ENCODE data around the gene SLC2A3. TPM values are rescaled to one million over a fixed set of nuclear protein-coding genes. Genes with fewer than 3 reads are reported as not detected.

SLC2A3 gene
- total and polyA plus RNA-seq, 2 of the 13 experiments (the other 11 are each of a cell fraction or from before 2014, with no cell fraction given) = 39.3 to 580 TPM

DNA sequence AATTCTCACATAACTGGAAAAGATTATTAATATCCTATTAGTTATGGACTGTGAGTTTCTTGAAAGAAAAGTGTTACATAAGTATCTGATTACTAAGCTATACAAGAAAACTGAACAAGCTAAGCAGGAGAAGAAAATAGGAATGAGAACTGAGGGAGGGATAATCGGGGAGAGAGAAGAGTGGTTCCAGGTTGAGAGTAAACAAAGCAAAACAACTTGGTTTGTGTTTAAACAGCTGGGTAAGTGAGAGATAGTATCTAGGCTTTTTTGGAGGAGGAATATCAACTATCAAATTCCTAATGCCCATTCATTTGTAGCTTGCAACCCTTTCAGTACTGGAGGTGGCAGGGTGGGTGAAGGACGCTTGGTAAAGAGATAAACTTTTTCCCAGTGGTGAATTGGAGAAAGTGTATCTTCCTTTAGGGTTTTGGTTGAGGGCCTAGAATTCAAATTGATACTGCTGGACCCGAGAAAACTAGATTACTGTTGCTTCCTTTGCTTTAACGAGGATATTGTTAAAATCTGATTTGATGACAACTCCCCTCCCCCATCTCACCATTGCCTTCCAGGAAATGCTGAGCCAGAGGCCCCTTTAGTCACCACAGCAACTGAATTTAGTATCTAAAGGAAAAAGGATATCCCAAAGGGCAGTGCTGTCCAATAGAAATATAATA lies 2.0 kb upstream of the SLC2A3 start:
- CTCF ChIA-PET (ENCODE audit: low intra/inter-chr PET ratio, low total read pairs) = no interaction called here
- no peak for DNase-seq (ENCODE audit: low spot score)
- POLR2A ChIA-PET = interaction anchor here (1.5 kb wide), 1 partner anchor 22 kb away, joined by 5 read pairs; no protein-coding TSS in a partner anchor
- Histone ChIP-seq H3K27me3 (ENCODE audit: control insufficient read depth in 1 of 2, insufficient read depth in 2 of 2, low read length in 2 of 2) (no peaks in the 10 kb centered on the region; a peak in 1 of 5 replicates), H3K79me2 (ENCODE audit: insufficient read depth, low read length) (peaks cover 31% of the 10 kb centered on the region), H3K9me3 (ENCODE audit: low read length) (no peaks in the 10 kb centered on the region), H3K36me3 (replicated peaks in 1 of 2; ENCODE audit: control insufficient read depth in 1 of 2, insufficient read depth in 2 of 2, low read length in 2 of 2) (peaks cover 0 to 8% of the 10 kb centered on the region in 2 experiments; a peak in 2 of 5 replicates), H4K20me1 (ENCODE audit: insufficient read depth, low read length) (peaks cover 17% of the 10 kb centered on the region; the same call in 1 of the 2 replicates), H3K4me1 (ENCODE audit: insufficient read depth, low read length) (peaks cover 18% of the 10 kb centered on the region), H3K4me2 (ENCODE audit: low read depth, low read length) (peak overlapping the region; percentile 41), H3K4me3 (replicated peaks in 1 of 3; ENCODE audit: insufficient read depth in 1 of 3, low read depth in 2 of 3, low read length in 3 of 3) (peak overlapping the region in 2 of 3 experiments; percentile 22 to 29; a peak in 2 of 6 replicates), H2AFZ (ENCODE audit: low read length) (peak overlapping the region; percentile 73), H3K27ac (ENCODE audit: extremely low read length, insufficient read depth, low read length) (no peak overlapping the region), H3K9ac (ENCODE audit: insufficient read depth, low read depth, low read length) (no peak overlapping the region)
- FAIRE-seq = peak; percentile 42
- in situ Hi-C loops (cut with HindIII; ENCODE audit: extremely low pct_ligation_motif_present, low pct_unique_long_range_greater_than_20kb) (loop anchor here (10.0 kb wide), 2 partner anchors 57 to 83 kb away; no protein-coding TSS in a partner anchor), intact Hi-C loops (cut with micrococcal nuclease; ENCODE audit: unreplicated experiment) (loop anchor here (5.0 kb wide), 1 partner anchor 86 kb away; no protein-coding TSS in a partner anchor)
- WGBS (ENCODE audit: low lambda C conversion rate) = 11% methylated on average over 4 of the region's 4 CpGs
- peak; percentile 37; the same call in 2 of the 3 replicates for ATAC-seq
- no TSS peak for BruUV-seq (replicated peaks)
- no peak for TF ChIP-seq PHF20 (CRISPR knock-in tag; IDR thresholded peaks at IDR 0.05)
- 0 out of 2 replicates have a peak, but pooled peaks have one; percentile 11 for TF ChIP-seq BCL6 (CRISPR knock-in tag; IDR thresholded peaks at IDR 0.05)

DNA sequence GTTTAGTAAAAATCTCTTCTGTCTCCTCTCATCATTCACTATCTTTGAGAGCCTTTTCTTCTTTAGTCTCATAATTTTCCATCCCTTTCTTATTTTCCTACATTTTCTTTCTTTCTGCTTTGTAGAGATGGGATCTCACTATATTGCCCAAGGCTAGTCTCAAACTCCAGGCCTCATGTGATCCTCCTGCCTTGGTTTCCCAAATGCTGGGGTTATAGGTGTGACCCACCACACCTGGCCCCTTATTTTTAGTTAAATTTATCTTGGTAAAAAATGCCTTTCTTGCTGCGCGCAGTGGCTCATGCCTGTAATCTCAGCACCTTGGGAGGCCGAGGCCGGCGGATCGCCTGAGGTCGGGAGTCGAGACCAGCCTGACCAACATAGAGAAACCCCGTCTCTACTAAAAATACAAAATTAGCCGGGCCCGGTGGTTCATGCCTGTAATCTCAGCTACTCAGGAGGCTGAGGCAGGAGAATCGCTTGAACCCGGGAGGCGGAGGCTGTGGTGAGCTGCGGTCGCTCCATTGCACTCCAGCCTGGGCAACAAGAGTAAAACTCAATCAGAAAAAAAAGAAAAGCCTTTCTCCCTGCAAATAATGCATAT lies 996 bp downstream of the SLC2A3 start:
- WGBS (ENCODE audit: low lambda C conversion rate) = 1% methylated on average over 14 of the region's 16 CpGs
- no peak for DNase-seq (ENCODE audit: low spot score)
- no peak overlapping the region for H2AFZ ChIP-seq (ENCODE audit: low read length)
- no peaks in the 10 kb centered on the region for H3K9me3 ChIP-seq (ENCODE audit: low read length)
- peak overlapping the region; percentile 95 for H3K9ac ChIP-seq (ENCODE audit: insufficient read depth, low read depth, low read length)
- in situ Hi-C loops (cut with HindIII; ENCODE audit: extremely low pct_ligation_motif_present, low pct_unique_long_range_greater_than_20kb) (loop anchor here (10.0 kb wide), 2 partner anchors 60 to 80 kb away; no protein-coding TSS in a partner anchor), intact Hi-C loops (cut with micrococcal nuclease; ENCODE audit: unreplicated experiment) (loop anchor here (5.0 kb wide), 1 partner anchor 83 kb away; no protein-coding TSS in a partner anchor)
- H3K4me1 ChIP-seq (ENCODE audit: insufficient read depth, low read length) = peaks cover 48% of the 10 kb centered on the region
- peaks cover 21% of the 10 kb centered on the region; the same call in 1 of the 2 replicates for H4K20me1 ChIP-seq (ENCODE audit: insufficient read depth, low read length)
- H3K4me2 ChIP-seq (ENCODE audit: low read depth, low read length) = peak overlapping the region; percentile 79
- H3K79me2 ChIP-seq (ENCODE audit: insufficient read depth, low read length) = peaks cover 43% of the 10 kb centered on the region
- peaks cover 6 to 34% of the 10 kb centered on the region in 2 experiments; a peak in 4 of 5 replicates for H3K36me3 ChIP-seq (replicated peaks in 1 of 2; ENCODE audit: control insufficient read depth in 1 of 2, insufficient read depth in 2 of 2, low read length in 2 of 2)
- BruUV-seq (replicated peaks) = no TSS peak
- no peak for ATAC-seq
- no peaks in the 10 kb centered on the region; a peak in 1 of 5 replicates for H3K27me3 ChIP-seq (ENCODE audit: control insufficient read depth in 1 of 2, insufficient read depth in 2 of 2, low read length in 2 of 2)
- peak overlapping the region; percentile 75 for H3K27ac ChIP-seq (ENCODE audit: extremely low read length, insufficient read depth, low read length)
- ChIA-PET POLR2A (interaction anchor here (4.1 kb wide), 1 partner anchor 25 kb away, joined by 24 read pairs; no protein-coding TSS in a partner anchor), CTCF (ENCODE audit: low intra/inter-chr PET ratio, low total read pairs) (no interaction called here)
- no peak for FAIRE-seq
- peak overlapping the region; percentile 84 to 99 (median 84) for H3K4me3 ChIP-seq (replicated peaks in 1 of 3; ENCODE audit: insufficient read depth in 1 of 3, low read depth in 2 of 3, low read length in 3 of 3)
- TF ChIP-seq ASH2L (IDR thresholded peaks at IDR 0.05; ENCODE audit: insufficient read length, low read depth, low read length) = peak; percentile 1
- TF ChIP-seq SPEN (CRISPR knock-in tag; IDR thresholded peaks at IDR 0.05; ENCODE audit: low read depth) = no peak
- TF ChIP-seq ATRX (CRISPR knock-in tag; IDR thresholded peaks at IDR 0.05; ENCODE audit: borderline replicate concordance) = no peak
- no peak for TF ChIP-seq NFYC (CRISPR knock-in tag; IDR thresholded peaks at IDR 0.05)
- TF ChIP-seq ZBTB7B (CRISPR knock-in tag; IDR thresholded peaks at IDR 0.05) = 0 out of 2 replicates have a peak, but pooled peaks have one; percentile 7
- TF ChIP-seq ESRRA (CRISPR knock-in tag; IDR thresholded peaks at IDR 0.05; ENCODE audit: low read depth) = no peak
- TF ChIP-seq ADNP (CRISPR knock-in tag; IDR thresholded peaks at IDR 0.05) = peak; percentile 76; the same call in 1 of the 2 replicates
- TF ChIP-seq MED8 (CRISPR knock-in tag; IDR thresholded peaks at IDR 0.05; ENCODE audit: insufficient replicate concordance) = no peak
- TF ChIP-seq KMT2A (CRISPR knock-in tag; IDR thresholded peaks at IDR 0.05) = 0 out of 2 replicates have a peak, but pooled peaks have one; percentile 22
- no peak for TF ChIP-seq CBX2 (IDR thresholded peaks at IDR 0.05; ENCODE audit: low read depth, low read length)
- TF ChIP-seq CBX2 (CRISPR knock-in tag; IDR thresholded peaks at IDR 0.05; ENCODE audit: low read depth) = no peak
- TF ChIP-seq HOXA5 (CRISPR knock-in tag; IDR thresholded peaks at IDR 0.05) = no peak
